GM19351 (cell line): ENCODE measurements around the gene DNHD1.

Experiments
- ATAC-seq: cut with Tn5 transposase; IDR thresholded peaks from one replicate; pipeline ENCODE4 v1.9.1; 2021; ENCODE audit warnings: mild to moderate bottlenecking, moderate library complexity; ENCODE audit not compliant: unreplicated experiment

Gene DNHD1, protein sequence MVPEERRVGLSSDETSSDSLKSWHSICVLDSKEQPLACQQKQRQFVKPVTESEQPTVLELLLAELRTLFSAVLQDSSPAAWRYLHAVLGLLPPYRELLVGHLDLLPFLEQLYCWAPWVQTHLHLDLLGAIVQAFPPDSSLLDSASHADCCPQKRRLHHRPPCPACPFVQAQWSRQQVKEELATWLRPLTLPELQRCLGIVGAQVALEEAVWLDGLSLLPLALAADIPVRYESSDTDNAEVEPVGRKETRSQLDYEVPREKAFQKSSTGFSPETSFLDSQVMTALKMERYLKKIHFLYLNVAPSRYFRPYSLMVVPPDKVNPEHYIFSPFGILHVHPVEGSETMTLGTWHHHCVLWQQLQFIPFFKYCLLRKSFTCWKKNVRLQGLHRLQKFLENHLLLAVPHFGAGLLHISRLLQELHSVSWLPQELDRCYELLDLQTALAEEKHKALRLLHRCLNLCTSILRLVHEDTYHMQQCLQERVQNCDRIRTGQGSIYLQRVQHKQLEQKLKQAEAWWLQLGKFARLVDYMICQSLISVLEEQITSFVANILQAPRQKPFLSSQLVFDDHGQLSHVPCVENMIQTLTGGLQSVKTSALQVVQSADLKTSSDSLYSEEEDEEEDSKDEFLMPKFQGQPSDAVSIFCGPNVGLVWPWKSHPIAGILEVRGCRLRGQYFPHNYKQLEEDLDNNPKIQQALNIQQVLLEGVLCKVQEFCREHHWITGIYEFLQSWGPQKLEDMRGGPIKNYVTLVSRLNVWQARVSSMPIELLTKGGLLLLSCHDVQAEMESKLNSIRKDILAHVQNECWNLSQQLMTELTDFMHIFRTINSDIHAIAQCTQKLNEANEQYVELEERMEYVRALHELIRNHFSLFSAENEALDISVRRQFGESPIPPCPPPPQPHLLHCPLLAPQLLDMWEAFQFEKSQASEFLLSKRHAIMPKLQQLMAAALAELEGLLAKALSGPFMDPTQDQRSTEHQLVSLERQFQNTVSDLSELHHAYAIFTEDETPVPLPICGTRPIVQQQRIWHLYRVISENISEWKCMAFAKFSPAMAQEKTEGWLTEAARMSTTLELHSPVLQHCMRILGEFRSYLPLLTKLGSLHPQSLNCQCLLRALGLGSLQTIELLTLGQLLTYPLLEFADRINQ (N-terminal part only)

DNA sequence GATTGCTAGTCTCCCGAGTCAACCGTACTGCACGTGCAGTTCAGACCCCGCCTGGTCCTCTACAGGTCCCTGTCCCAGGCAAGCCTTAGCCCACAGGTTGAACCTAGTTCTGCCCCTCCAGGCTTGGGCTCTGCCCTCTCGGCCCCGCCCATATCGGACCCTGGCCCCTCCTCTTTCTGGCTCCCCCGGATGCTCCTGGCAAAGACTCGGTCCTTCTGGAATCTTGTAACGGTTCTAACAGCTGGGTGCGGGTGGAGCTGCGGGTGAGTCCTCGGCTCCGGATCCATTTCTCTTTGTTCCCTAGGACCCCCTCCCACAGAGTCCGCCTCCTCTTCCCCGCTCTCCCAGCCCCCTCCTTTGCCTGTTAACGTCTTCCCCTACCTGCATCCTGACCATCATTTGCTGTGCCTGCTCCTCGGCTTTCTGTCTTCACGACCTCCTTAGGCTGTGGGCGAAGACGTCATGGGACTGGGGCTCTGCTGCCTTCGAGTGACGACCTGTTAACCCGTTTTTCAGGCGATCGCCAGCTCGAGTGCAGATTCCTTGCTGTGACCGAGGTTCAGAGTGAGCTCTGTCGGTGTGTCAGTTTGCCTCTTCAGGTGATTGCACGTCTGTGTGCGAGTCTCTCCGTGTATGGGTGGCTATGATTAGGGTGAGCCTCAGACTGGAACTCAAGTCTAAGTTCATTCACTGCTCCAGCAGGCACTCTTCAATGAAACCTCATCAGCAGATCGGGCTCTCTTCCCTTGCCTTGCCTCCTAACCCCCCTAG lies at the start of gene DNHD1:
TSS of gene DNHD1 (plus strand) at position 212 of the 771 bp plus-strand sequence. CDS start 936 bp downstream, outside the sequence.
- ATAC-seq, result no peak

DNA sequence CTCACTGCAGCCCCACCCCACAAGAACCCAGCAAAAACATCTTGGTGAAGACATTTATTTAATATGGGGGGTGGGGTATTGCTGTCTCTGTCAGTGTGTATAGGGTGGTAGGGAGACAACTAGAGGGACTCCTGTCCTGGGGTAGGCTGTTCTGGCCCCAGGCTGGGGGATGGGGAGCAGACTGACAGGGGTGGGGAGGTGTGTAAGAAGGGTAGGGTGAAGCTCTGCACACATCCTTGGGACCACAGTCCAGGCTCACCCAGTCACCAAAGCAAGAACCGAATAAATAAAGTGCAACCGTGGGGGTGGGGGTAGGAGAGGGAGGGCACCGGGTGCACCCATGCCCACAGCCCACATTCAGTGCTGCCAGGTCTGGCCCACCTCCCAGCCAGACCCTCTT lies 48.5 kb upstream of the DNHD1 start:
- ATAC-seq, result no peak

DNA sequence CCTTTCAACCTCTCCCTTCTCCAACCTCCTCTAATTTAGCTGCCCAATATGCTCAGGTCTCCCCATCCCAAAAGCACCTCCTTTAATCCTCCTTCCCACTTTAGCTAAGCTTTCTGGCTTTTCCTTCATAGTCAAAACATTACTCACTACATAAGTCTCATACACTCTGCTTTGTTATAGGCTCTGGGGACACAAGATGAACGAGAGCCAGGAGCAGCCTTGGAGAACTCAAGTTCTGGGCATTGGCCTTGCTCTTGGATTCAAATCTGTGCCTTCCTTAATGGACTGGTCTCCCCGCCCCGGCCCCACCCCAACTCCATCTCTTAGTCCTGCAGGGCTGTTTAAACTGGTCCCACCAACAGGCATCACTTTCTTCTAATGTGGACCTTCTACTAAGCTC lies 44.9 kb upstream of the DNHD1 start:
- no peak for ATAC-seq

DNA sequence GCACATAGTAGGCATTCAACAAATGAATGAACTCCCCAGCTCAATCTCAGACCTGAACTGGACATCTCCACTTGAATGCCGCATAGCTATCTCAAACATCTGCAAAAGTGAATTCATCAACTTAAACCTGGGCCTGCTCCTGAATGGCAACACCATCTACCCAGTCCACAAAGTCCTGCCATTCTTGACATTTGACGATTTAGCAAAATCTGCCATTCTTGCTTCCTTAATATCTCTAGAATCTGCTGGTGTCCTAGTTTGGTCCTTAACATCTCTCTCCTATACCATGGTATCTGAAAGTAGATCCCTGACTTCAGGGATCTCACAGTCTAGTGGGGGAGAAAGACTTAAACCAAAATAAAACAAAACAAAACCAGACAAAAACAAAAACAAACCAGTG lies 43.9 kb upstream of the DNHD1 start:
- ATAC-seq, result no peak

DNA sequence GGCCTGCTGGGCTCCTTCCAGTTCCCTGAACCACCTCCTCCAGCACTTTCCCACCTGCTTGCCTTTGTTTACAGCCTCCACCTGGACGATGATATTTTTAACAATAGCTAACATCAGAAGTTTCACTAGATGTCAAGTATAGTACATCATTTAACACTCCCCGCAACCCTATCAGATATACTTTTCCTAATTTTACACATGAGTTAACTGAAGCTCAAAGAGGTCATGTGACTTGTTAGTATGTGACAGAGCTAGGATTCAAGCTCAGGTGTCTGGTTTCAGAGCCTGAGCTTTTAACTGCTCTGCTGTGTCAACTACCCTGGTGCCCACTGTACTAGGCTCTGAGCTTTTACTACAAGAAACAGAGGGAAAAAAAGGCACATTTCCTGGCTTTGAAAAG lies 42.0 kb upstream of the DNHD1 start:
- ATAC-seq, result no peak

DNA sequence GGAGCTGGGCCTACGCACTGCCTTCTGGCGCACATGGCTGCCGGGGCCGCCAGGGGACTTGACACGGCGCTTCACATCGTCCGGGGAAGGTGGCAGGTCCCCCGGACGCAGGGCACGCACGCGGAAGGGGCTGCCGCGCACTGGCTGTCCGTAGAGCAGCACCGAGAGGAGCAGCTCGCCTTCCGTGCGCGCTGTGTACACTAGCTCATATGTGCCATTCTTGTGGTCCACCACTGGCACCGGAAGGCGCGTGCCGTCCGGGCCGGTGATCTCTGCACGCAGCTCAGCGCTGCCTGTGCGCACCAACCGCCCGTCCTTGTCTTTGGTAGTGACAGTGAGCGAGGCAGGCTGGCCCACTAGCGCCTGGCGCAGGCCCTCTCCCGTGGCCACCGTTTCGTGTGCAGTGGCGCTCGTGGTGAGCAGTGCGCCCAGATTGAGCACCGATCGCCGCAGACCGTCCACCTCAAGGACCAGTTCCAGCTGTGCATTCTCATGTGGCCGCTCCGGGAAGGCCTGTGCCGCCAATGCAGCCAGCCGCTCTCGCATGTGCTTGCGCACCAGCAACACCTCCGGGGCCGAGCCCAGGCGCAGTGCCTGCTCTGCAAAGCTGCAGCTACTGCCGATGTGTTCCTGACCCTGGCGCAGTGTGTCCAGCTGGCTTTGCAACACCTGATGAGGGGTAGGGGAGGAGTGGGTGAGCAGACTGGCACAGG lies 40.6 kb upstream of the DNHD1 start:
- no peak for ATAC-seq

DNA sequence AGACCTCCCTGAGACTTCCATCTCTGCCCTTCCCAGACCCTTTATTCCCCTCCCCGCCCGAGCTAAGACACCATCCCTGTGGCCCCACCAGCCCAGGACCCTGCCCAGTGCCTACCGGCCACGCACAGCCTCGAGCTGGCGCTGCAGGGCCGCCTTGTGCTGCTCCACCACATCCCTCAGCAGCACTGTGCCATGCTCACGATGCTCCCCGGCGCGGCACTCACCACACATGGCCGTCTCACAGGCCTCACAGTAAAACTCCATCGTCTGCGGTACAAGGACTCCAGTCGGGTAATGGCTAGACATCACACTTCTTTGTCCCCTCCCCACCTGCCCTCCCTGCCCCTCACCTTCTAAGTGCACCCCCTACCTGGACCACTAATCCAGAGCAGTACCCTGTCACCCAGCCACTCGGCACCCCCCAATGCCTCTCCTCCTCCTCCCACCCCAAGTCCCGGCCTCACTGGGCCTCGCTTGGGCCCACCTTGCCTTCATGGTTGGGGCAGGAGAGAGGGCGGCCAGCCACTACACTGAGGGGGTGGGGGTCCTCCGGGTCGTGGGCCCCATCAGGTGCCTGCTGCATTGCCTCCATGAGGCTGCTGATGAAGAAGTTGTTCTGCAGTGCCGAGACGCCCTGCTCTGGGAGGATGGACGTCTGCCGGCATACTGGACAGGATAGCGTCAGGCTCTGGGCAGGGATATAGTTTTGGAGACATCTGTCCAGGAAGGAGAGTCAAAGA lies 39.3 kb upstream of the DNHD1 start:
- no peak for ATAC-seq

DNA sequence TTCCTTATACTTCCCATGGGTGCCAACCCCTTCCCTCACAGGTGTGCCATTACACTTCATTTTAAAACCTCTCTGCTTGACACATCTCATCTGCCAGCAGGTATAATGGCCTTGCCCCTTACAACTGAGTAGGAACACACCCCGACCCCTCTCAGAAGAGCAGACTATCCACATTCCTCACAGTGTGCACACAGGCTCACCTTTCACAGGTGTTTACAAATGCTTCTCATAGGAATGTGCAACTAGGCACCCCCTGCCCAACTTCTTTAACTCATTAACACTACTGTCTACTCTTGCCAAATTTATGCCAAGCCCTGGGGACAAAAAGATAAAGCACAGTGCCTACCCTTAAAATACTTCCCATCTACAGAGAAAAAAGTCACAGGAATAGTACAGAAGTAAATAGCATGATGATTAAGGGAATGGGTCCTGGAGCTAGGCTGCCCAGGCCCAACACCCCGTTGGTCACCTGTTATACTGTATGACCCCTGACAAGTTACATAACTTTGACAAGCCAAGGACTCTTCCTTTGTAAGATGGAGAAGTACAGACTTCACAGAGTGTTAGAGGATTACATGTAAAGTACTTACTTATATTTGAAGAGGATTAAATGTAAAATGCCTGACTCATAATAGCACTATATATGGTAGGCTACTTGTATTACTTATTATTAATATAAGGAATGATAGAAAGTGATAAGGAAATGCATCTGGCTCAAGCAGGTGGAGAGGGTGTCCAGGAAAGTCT lies 38.6 kb upstream of the DNHD1 start:
- ATAC-seq, result no peak

DNA sequence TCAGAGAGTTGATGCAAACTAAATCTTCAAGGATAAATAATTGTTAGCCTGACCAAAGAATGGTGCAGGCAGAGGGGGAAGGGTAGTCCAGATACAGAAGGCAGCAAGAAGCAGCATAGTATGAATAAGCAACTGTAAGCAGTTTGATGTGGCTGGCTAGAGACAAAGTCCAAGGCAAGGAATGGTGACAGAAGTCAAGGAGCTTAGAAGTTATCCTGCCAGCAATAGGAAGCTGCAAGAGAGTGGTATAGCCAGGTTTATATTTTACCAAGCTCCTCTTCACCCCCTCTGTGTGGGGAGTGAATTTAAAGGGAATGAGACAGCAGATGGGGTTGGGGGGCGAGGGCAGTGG lies 38.0 kb upstream of the DNHD1 start:
- no peak for ATAC-seq

DNA sequence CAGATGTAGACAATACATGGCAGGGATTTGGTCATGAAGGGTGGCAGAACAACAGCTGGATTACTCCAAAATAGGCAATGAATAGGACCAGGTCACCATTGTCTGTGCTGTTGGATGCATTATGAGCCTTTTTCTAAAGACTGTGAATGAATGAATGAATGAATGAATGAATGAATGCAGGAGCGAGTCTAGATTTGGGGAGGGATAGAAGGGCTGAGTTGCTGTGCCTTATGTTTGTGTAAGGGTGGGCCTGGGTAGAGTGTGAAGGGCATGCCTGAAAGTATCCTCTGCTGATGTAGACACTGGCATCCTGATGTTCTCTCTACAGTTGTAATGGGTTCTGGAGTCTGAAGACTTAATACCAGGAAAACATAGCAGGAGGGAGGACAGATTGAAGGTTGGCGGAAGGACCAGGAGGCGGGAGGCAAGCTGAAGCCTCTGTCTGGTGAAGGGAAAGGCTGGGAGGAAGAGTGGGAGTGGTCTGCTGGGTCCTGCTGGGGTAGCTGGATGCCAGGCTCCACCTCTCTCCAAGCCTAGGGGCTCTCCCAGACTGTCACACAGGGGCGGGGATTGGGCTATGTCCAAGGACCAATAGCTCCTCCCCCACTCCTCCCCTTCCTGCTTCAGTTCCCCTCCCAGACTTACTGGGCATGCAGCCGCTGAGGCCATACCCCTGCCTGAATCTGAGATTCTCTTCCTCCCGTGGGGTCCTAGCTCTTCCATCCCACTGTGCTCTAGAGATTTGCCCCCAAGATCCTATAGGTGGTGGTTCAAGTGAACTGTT lies 28.2 kb upstream of the DNHD1 start:
- ATAC-seq, result peak; percentile 82

DNA sequence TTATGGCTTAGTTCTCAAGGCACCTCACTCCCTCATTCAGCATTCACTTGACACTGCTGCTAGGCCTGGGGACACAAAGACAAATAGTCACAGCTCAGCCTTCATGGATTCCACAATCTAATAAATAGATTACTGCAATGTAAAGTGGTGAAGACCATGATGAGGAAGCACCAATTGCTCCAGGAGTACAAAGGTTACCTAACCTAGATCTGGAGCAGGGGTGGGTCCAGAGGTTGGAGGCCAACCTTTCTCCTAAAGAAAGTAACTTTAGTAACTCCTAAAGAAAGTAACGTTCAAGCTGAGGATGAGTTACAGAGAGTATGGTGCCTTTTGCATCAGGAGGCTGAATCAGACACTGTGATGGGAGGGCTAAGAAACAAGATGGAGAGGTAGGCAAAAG lies 27.5 kb upstream of the DNHD1 start:
- ATAC-seq, result no peak

DNA sequence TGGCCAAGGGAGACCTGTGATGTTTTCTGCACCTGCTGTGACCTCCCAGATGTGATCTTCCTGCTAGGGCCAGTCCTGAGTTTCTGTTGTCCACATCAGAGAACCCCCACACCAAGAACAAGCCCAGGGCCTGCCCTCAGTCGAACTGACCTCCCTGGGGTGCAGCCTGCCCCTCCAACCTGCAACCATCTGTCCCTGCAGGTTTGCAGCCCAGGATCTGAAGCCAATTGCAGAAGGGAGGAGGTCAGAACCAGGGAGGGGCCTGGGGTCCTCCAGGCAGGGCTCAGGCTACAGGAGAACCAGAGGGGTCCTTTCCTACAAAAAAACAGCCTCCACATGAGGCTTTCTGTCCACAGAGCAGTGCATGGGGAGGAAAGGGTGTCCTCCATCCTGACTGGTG lies 24.1 kb upstream of the DNHD1 start:
- ATAC-seq, result no peak

DNA sequence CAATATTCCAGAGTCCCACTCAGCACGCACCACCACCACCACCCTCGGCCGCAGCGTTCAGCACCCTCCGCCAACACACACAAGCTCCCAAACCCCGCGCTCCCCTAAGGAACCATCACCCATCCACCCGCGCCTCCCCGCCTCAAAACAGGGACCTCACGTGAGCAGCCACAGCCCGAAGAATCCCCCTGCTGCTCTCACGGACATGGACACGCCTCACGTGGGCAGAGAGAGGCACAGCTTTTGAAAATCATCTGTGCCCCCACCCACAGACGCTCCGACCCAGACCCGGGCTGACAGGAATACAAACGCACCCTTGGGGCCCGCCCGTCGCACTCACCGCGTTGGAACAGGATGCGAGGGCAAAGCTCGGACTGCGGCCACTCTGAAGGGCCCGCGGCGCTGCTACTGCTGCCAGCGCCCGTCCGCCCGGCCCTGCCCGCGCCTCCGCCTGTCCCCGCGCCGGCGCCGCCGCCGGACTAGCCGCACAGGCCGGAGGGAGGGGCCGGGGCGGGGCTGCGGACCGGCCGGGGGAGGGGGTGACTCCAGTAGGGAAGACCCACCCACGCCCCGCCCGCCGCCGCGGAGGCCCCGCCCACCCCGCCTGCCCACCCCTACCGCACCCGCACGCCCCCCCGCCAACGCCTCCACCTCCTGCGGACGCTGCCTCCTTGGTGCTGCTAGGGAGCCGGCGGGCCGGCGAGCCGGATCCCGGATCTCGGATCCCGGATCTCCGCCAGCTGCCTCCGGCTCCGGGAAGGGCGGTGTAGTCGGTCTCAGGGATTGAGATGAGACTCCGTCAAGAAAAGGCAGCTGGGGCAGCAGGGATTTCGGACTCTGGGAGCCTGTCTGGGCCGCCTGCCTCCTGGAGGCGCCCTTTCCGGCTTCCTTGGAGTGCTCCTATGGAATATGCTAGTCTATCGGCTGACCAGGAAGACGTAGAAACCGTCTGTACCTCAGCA lies 23.3 kb upstream of the DNHD1 start, which contains the start of gene TRIM3:
TSS of gene TRIM3 (minus strand) at position 491 of the 962 bp plus-strand sequence. CDS start 8,246 bp downstream, outside the sequence.
- peak; percentile 56 for ATAC-seq

DNA sequence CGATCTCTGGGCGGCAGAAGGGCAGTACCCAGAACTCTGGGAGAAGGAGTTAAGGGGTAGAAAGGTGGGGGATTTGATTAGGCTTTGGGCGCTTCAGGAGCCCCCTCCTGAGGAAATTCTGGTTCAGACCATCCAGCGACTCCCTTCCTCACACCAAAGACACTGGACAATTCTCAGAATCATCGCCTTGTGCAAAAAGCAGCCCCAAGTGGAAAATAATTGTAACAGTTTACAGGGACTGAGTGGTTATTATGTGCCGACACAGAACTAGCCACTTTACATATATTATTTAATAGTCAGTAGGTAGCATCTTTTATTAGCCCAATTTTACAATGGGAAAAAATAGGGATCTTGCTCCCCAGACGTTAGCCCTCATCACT lies 22.7 kb upstream of the DNHD1 start:
- ATAC-seq, result no peak

DNA sequence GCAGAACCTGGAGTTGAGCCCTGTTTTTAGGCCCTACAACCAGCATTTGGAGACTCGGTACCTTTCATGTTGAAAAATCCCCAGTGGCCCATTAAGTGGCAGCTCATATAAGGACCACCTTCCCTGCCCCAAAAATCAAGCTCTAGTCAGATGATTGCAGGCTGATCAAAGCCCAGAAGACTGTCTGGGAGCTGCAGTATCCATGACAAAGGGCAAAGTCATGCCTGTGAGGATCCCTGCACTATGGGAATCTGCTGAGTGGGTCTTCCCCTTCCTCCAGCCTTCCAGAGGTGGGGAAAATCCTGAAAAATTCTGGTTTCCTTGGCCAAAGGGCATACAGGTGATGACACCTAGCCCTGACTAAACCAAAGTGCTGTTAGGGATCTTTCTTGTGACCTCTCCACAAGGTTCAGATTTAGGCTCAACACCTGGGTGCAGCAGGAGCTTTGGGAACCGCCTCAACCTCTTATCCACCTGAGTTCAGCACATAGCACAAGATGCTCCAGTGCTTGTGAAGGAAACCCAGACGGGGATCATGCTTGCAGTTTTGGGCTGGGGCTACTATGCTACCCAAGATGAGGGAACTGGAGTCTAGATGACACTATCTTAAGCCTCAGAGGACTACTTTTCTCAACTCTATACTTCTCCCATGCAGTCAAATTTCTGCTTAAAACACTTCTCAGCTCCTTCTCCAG lies 22.1 kb upstream of the DNHD1 start:
- no peak for ATAC-seq

DNA sequence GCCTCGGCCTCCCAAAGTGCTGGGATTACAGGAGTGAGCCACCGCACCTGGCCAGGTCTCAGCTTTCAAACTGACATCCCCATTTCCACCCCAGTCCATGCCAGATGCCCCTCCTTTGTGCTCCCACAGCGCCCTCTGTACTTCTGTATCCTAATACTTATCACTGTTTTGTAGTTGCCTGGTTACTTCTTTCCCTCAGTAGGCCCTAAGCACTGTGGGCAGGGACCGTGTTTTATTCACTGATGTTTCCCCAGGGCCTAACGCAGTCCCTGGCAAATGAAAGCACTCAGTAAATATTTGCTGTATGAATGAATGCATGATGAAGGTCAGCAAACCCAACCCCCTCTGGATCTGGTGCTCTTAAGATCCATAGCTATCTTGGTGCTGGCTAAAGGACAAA lies 21.1 kb upstream of the DNHD1 start:
- no peak for ATAC-seq
